SK-N-SH treated with all-trans-retinoic acid at 6 μM for 48 hours (cell line): Measurements from ENCODE around the gene SPOCK1.

Source experiments
- ISL1 ChIP-seq: fragments of 250-450 bp; sonication (Bioruptor Pico); IDR thresholded peaks from 2 replicates; pipeline ENCODE4 v2.1.2; 2022; ENCODE audit warnings: mild to moderate bottlenecking, moderate library complexity
- TCF4 ChIP-seq: fragments of 250-450 bp; sonication (Bioruptor Pico); IDR thresholded peaks from 2 replicates; pipeline ENCODE4 v1.8.0; 2021; ENCODE audit warnings: mild to moderate bottlenecking, moderate library complexity, borderline replicate concordance
- ZC3H10 ChIP-seq: fragments of 250-450 bp; sonication (Bioruptor Pico); IDR thresholded peaks from 2 replicates; pipeline ENCODE4 v1.5.1; 2021; ENCODE audit warnings: mild to moderate bottlenecking, moderate library complexity
- ZNF565 ChIP-seq: fragments of 450-650 bp; formaldehyde crosslinking; conservative IDR thresholded peaks from 2 replicates; pipeline ENCODE4 v1.5.0; 2020; ENCODE audit warnings: low read depth, mild to moderate bottlenecking, moderate library complexity

DNA sequence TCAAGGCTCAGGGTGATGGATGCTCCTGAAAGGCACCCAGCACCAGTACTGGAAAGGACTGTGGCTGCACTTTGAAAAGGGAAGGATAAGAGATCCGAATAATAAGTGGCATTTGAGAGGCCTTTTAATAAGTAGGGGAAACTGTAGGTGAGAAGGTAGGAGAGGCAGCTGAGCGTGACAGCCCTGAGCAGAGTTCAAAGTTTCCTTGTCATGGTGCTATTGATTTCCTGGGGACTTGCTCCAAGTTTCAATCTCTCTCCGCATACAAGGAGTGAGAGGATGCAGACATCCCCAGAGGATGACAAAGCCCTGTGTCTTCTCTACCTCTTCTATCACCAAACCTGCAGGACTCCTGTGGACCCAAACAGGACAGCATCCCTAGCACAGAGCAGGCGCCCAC is 354.5 kb downstream of the SPOCK1 start:
- TF ChIP-seq ZNF565 (CRISPR knock-in tag) (no peak), TCF4 (CRISPR knock-in tag) (no peak), ZC3H10 (no peak), ISL1 (CRISPR knock-in tag) (no peak)
